Keratinocyte (primary cell): Measurements from ENCODE around the gene CWH43. TPM values are rescaled to one million over a fixed set of nuclear protein-coding genes. Genes with fewer than 3 reads are reported as not detected.
A peak's percentile ranks its signal among the peaks of the same experiment; 100 is the strongest.

Experiments used
- DNase-seq: peaks from one replicate; pipeline ENCODE4 v3.0.0-alpha.2; 2011; ENCODE audit warnings: low read depth, missing footprints, low spot score
- FAIRE-seq: peaks from 2 replicates; lab custom pipeline; 2011; peaks lifted over from hg19 to GRCh38; lab: Jason Lieb, UNC
- H2AFZ ChIP-seq: 2 replicates; pipeline ENCODE4 v1.6.0; 2012; ENCODE audit warnings: low read length, control low read depth, inconsistent platforms; ENCODE audit not compliant: control insufficient read depth
- H3K27ac ChIP-seq: 2 replicates; pipeline ENCODE4 v1.5.1; 2011; ENCODE audit warnings: low read length; ENCODE audit not compliant: control insufficient read depth, insufficient read depth
- H3K27me3 ChIP-seq: 3 replicates; pipeline ENCODE4 v1.6.0; 2011; ENCODE audit warnings: low read length; ENCODE audit not compliant: control insufficient read depth, insufficient read depth; ENCODE audit errors: extremely low read depth
- H3K36me3 ChIP-seq, 2 experiments: 2 replicates in 1 of 2; 3 replicates in 1 of 2; pipeline ENCODE4 v1.5.1; 2011; ENCODE audit warnings: low read length in 2 of 2, mild to moderate bottlenecking in 1 of 2; ENCODE audit not compliant: control insufficient read depth in 2 of 2, insufficient read depth in 2 of 2; ENCODE audit errors: extremely low read depth in 1 of 2
- H3K4me1 ChIP-seq: 3 replicates; pipeline ENCODE4 v1.5.1; 2011; ENCODE audit warnings: low read length; ENCODE audit not compliant: control insufficient read depth, insufficient read depth; ENCODE audit errors: extremely low read depth
- H3K4me2 ChIP-seq: 3 replicates; pipeline ENCODE4 v1.6.0; 2011; ENCODE audit warnings: low read depth, low read length; ENCODE audit not compliant: control insufficient read depth, insufficient read depth; ENCODE audit errors: extremely low read depth
- H3K4me3 ChIP-seq, 3 experiments: fragments of 200-600 bp in 1 of 3; sonication (generic) in 1 of 3; 2 replicates in 2 of 3; 3 replicates in 1 of 3; pipeline ENCODE4 v1.5.1; 2011 to 2016; ENCODE audit warnings: low read length in 3 of 3, mild to moderate bottlenecking in 3 of 3, control low read depth in 2 of 3, inconsistent platforms in 1 of 3, low read depth in 1 of 3, mixed read lengths in 1 of 3, mixed run types in 1 of 3, moderate library complexity in 1 of 3; ENCODE audit not compliant: control insufficient read depth in 2 of 3, insufficient read depth in 2 of 3; ENCODE audit errors: extremely low read depth in 1 of 3
- H3K79me2 ChIP-seq: 2 replicates; pipeline ENCODE4 v1.6.0; 2012; ENCODE audit warnings: low read length; ENCODE audit not compliant: control insufficient read depth, insufficient read depth
- H3K9ac ChIP-seq: 3 replicates; pipeline ENCODE4 v1.6.0; 2011; ENCODE audit warnings: low read length; ENCODE audit not compliant: control insufficient read depth, insufficient read depth; ENCODE audit errors: extremely low read depth
- H3K9me1 ChIP-seq: 3 replicates; pipeline ENCODE4 v1.6.0; 2011; ENCODE audit warnings: low read length; ENCODE audit not compliant: control insufficient read depth, insufficient read depth; ENCODE audit errors: extremely low read depth
- H3K9me3 ChIP-seq: 2 replicates; pipeline ENCODE4 v1.5.1; 2012; ENCODE audit warnings: low read depth, low read length; ENCODE audit not compliant: control insufficient read depth
- H4K20me1 ChIP-seq: 3 replicates; pipeline ENCODE4 v1.6.0; 2011; ENCODE audit warnings: low read length; ENCODE audit not compliant: control insufficient read depth, insufficient read depth; ENCODE audit errors: extremely low read depth
- EZH2 ChIP-seq: IDR thresholded peaks from one replicate; pipeline ENCODE4 v1.6.1; 2012; ENCODE audit warnings: inconsistent platforms, mild to moderate bottlenecking, low read length, moderate library complexity
- dilution Hi-C: fragments of 300-500 bp; cut with MboI; formaldehyde crosslinking; loops from one replicate; pipeline ENCODE4 v1.7.0; 2020; ENCODE audit warnings: low sequenced_read_pairs; ENCODE audit not compliant: extremely low pct_ligation_motif_present
- polyA plus RNA-seq, 5 experiments: library from polyadenylated mRNA; depleted of rRNA in 3 of 5; stranded (reverse) in 3 of 5; stranded (forward) in 1 of 5; unstranded in 1 of 5; fragments of >200 nt; gene quantifications; 1 replicate in 1 of 5; 2 replicates in 3 of 5; 3 replicates in 1 of 5; pipeline versions ENCODE4 v1.2.1 to v1.2.3, GENCODE V29; 2011 to 2012; ENCODE audit warnings: missing spikeins in 2 of 5, low read depth in 1 of 5, low replicate concordance in 1 of 5
- TF ChIP-seq, protein P1 (sequence below), 3 experiments: IDR thresholded peaks in 1 of 3; conservative IDR thresholded peaks in 1 of 3; optimal IDR thresholded peaks in 1 of 3; 2 replicates in 2 of 3; 3 replicates in 1 of 3; pipeline versions ENCODE3 to v1.5.1; 2011; ENCODE audit warnings: low read length in 3 of 3, mild to moderate bottlenecking in 3 of 3, moderate library complexity in 2 of 3, control low read depth in 1 of 3, inconsistent platforms in 1 of 3; ENCODE audit not compliant: insufficient read depth in 2 of 3; ENCODE audit errors: extremely low read depth in 1 of 3

CWH43 gene
- polyA plus RNA-seq, 1 donor (not counting 4 experiments of a cell fraction or from before 2014, with no cell fraction given): 10.9 TPM

DNA sequence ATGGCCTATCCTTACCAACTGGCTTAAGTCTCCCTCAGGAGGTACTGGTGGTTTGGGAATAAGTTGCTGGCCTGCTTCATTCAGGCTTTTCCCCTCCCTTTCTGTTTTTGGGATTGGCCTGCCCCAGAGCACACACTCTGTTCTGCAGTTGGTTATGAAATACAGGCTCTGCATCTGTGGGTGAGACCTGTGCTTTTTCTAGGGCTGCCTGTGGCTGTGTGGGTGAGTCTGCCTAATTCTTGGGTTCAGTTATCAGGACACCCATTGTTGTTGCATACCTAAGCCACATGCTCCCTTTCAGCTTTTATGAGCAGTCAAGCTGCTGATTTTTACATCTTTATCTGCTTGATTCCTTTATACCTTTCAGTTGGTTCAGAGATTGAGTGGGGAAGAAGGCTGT, 19.0 kb upstream of the CWH43 start:
- no peaks in the 10 kb centered on the region for H3K9me3 ChIP-seq
- H3K4me2 ChIP-seq: peak overlapping the region; percentile 18
- no peak for FAIRE-seq
- no peak overlapping the region for H2AFZ ChIP-seq
- no peaks in the 10 kb centered on the region for H3K79me2 ChIP-seq
- no peak overlapping the region for H3K4me3 ChIP-seq
- no peaks in the 10 kb centered on the region for H3K9me1 ChIP-seq
- dilution Hi-C loops: no loop called here
- H3K4me1 ChIP-seq: peaks cover 36% of the 10 kb centered on the region
- DNase-seq: no peak
- no peak for TF ChIP-seq EZH2
- TF ChIP-seq, protein P1, sequence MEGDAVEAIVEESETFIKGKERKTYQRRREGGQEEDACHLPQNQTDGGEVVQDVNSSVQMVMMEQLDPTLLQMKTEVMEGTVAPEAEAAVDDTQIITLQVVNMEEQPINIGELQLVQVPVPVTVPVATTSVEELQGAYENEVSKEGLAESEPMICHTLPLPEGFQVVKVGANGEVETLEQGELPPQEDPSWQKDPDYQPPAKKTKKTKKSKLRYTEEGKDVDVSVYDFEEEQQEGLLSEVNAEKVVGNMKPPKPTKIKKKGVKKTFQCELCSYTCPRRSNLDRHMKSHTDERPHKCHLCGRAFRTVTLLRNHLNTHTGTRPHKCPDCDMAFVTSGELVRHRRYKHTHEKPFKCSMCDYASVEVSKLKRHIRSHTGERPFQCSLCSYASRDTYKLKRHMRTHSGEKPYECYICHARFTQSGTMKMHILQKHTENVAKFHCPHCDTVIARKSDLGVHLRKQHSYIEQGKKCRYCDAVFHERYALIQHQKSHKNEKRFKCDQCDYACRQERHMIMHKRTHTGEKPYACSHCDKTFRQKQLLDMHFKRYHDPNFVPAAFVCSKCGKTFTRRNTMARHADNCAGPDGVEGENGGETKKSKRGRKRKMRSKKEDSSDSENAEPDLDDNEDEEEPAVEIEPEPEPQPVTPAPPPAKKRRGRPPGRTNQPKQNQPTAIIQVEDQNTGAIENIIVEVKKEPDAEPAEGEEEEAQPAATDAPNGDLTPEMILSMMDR (optimal IDR thresholded peaks at IDR 0.05 in 1 of 3, IDR thresholded peaks at IDR 0.05 in 1 of 3, conservative IDR thresholded peaks at IDR 0.05 in 1 of 3; ENCODE audit: extremely low read depth in 1 of 3, insufficient read depth in 2 of 3, low read length in 3 of 3): no peak
- no peaks in the 10 kb centered on the region for H3K27me3 ChIP-seq
- no peak overlapping the region for H3K9ac ChIP-seq
- H3K27ac ChIP-seq: peak overlapping the region; percentile 28
- no peaks in the 10 kb centered on the region for H4K20me1 ChIP-seq
- no peaks in the 10 kb centered on the region for H3K36me3 ChIP-seq

DNA sequence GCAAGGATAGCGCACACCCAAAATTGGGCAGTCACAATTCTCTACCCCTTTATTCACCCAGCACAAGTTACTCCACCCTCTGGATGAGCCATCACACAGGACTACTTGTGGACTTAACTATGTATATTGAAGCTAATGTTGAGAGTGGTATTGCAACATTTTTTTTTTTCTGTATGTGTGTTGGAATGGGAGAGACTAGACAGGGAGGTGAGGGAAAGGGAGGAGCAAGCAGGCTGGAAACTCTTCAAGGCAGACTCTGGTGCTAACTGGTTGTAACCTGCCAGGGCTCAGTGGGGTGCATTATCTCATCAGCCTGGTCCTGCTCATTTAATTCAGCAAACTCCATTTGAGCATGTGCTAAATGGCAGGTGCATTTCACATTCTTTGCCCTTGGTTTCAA, 18.4 kb upstream of the CWH43 start:
- Histone ChIP-seq H3K4me1 (peaks cover 36% of the 10 kb centered on the region), H3K9me1 (no peaks in the 10 kb centered on the region), H3K4me3 (no peak overlapping the region), H3K9ac (no peak overlapping the region), H3K27ac (peak overlapping the region; percentile 28), H2AFZ (no peak overlapping the region), H3K9me3 (no peaks in the 10 kb centered on the region), H3K27me3 (no peaks in the 10 kb centered on the region), H3K4me2 (peak overlapping the region; percentile 18), H3K36me3 (no peaks in the 10 kb centered on the region), H4K20me1 (no peaks in the 10 kb centered on the region), H3K79me2 (no peaks in the 10 kb centered on the region)
- TF ChIP-seq, protein P1 (optimal IDR thresholded peaks at IDR 0.05 in 1 of 3, IDR thresholded peaks at IDR 0.05 in 1 of 3, conservative IDR thresholded peaks at IDR 0.05 in 1 of 3; ENCODE audit: extremely low read depth in 1 of 3, insufficient read depth in 2 of 3, low read length in 3 of 3): no peak
- TF ChIP-seq EZH2: no peak
- FAIRE-seq: peak; percentile 52
- DNase-seq: no peak
- dilution Hi-C loops: no loop called here
